Keratinocyte (primary cell): ENCODE results near the gene ZNF398. TPM values are rescaled to one million over a fixed set of nuclear protein-coding genes. Genes with fewer than 3 reads are reported as not detected.
A peak's percentile ranks its signal among the peaks of the same experiment; 100 is the strongest.
"Not testable (repeated sequence)": the region's sequence is repeated elsewhere in the genome, so short reads cannot be mapped to it uniquely, and the experiment has no call there.

Source experiments
- DNase-seq: peaks from one replicate; pipeline ENCODE4 v3.0.0-alpha.2; 2011; ENCODE audit warnings: low read depth, missing footprints, low spot score
- FAIRE-seq: peaks from 2 replicates; lab custom pipeline; 2011; peaks lifted over from hg19 to GRCh38; lab: Jason Lieb, UNC
- H2AFZ ChIP-seq: 2 replicates; pipeline ENCODE4 v1.6.0; 2012; ENCODE audit warnings: low read length, control low read depth, inconsistent platforms; ENCODE audit not compliant: control insufficient read depth
- H3K27ac ChIP-seq: 2 replicates; pipeline ENCODE4 v1.5.1; 2011; ENCODE audit warnings: low read length; ENCODE audit not compliant: control insufficient read depth, insufficient read depth
- H3K27me3 ChIP-seq: 3 replicates; pipeline ENCODE4 v1.6.0; 2011; ENCODE audit warnings: low read length; ENCODE audit not compliant: control insufficient read depth, insufficient read depth; ENCODE audit errors: extremely low read depth
- H3K36me3 ChIP-seq, 2 experiments: 2 replicates in 1 of 2; 3 replicates in 1 of 2; pipeline ENCODE4 v1.5.1; 2011; ENCODE audit warnings: low read length in 2 of 2, mild to moderate bottlenecking in 1 of 2; ENCODE audit not compliant: control insufficient read depth in 2 of 2, insufficient read depth in 2 of 2; ENCODE audit errors: extremely low read depth in 1 of 2
- H3K4me1 ChIP-seq: 3 replicates; pipeline ENCODE4 v1.5.1; 2011; ENCODE audit warnings: low read length; ENCODE audit not compliant: control insufficient read depth, insufficient read depth; ENCODE audit errors: extremely low read depth
- H3K4me2 ChIP-seq: 3 replicates; pipeline ENCODE4 v1.6.0; 2011; ENCODE audit warnings: low read depth, low read length; ENCODE audit not compliant: control insufficient read depth, insufficient read depth; ENCODE audit errors: extremely low read depth
- H3K4me3 ChIP-seq, 3 experiments: fragments of 200-600 bp in 1 of 3; sonication (generic) in 1 of 3; 2 replicates in 2 of 3; 3 replicates in 1 of 3; pipeline ENCODE4 v1.5.1; 2011 to 2016; ENCODE audit warnings: low read length in 3 of 3, mild to moderate bottlenecking in 3 of 3, control low read depth in 2 of 3, inconsistent platforms in 1 of 3, low read depth in 1 of 3, mixed read lengths in 1 of 3, mixed run types in 1 of 3, moderate library complexity in 1 of 3; ENCODE audit not compliant: control insufficient read depth in 2 of 3, insufficient read depth in 2 of 3; ENCODE audit errors: extremely low read depth in 1 of 3
- H3K79me2 ChIP-seq: 2 replicates; pipeline ENCODE4 v1.6.0; 2012; ENCODE audit warnings: low read length; ENCODE audit not compliant: control insufficient read depth, insufficient read depth
- H3K9ac ChIP-seq: 3 replicates; pipeline ENCODE4 v1.6.0; 2011; ENCODE audit warnings: low read length; ENCODE audit not compliant: control insufficient read depth, insufficient read depth; ENCODE audit errors: extremely low read depth
- H3K9me1 ChIP-seq: 3 replicates; pipeline ENCODE4 v1.6.0; 2011; ENCODE audit warnings: low read length; ENCODE audit not compliant: control insufficient read depth, insufficient read depth; ENCODE audit errors: extremely low read depth
- H3K9me3 ChIP-seq: 2 replicates; pipeline ENCODE4 v1.5.1; 2012; ENCODE audit warnings: low read depth, low read length; ENCODE audit not compliant: control insufficient read depth
- H4K20me1 ChIP-seq: 3 replicates; pipeline ENCODE4 v1.6.0; 2011; ENCODE audit warnings: low read length; ENCODE audit not compliant: control insufficient read depth, insufficient read depth; ENCODE audit errors: extremely low read depth
- EZH2 ChIP-seq: IDR thresholded peaks from one replicate; pipeline ENCODE4 v1.6.1; 2012; ENCODE audit warnings: inconsistent platforms, mild to moderate bottlenecking, low read length, moderate library complexity
- dilution Hi-C: fragments of 300-500 bp; cut with MboI; formaldehyde crosslinking; loops from one replicate; pipeline ENCODE4 v1.7.0; 2020; ENCODE audit warnings: low sequenced_read_pairs; ENCODE audit not compliant: extremely low pct_ligation_motif_present
- polyA plus RNA-seq, 5 experiments: library from polyadenylated mRNA; depleted of rRNA in 3 of 5; stranded (reverse) in 3 of 5; stranded (forward) in 1 of 5; unstranded in 1 of 5; fragments of >200 nt; gene quantifications; 1 replicate in 1 of 5; 2 replicates in 3 of 5; 3 replicates in 1 of 5; pipeline versions ENCODE4 v1.2.1 to v1.2.3, GENCODE V29; 2011 to 2012; ENCODE audit warnings: missing spikeins in 2 of 5, low read depth in 1 of 5, low replicate concordance in 1 of 5
- TF ChIP-seq, protein P1 (sequence below), 3 experiments: IDR thresholded peaks in 1 of 3; conservative IDR thresholded peaks in 1 of 3; optimal IDR thresholded peaks in 1 of 3; 2 replicates in 2 of 3; 3 replicates in 1 of 3; pipeline versions ENCODE3 to v1.5.1; 2011; ENCODE audit warnings: low read length in 3 of 3, mild to moderate bottlenecking in 3 of 3, moderate library complexity in 2 of 3, control low read depth in 1 of 3, inconsistent platforms in 1 of 3; ENCODE audit not compliant: insufficient read depth in 2 of 3; ENCODE audit errors: extremely low read depth in 1 of 3

Gene ZNF398
- polyA plus RNA-seq, 1 donor (not counting 4 experiments of a cell fraction or from before 2014, with no cell fraction given) = 7.4 TPM

DNA sequence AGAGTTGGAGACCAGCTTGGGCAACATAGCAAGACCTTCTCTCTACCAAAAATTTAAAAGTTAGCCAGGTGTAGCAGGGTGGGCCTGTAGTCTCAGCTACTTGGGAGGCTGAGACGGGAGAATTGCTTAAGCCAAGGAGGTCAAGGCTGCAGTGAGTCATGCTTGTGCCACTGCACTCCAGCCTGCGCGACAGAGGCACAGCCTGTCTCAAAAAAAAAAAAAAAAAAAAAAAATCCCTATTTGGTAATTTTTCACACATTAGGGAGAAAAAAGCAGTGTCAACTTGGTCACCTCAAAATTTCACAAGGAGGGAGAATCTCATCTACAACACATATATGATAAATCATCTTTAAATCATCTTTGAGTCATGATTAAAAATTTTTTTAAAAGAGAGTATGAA lies 6.4 kb upstream of the ZNF398 start:
- TF ChIP-seq EZH2 = no peak
- TF ChIP-seq, protein P1, sequence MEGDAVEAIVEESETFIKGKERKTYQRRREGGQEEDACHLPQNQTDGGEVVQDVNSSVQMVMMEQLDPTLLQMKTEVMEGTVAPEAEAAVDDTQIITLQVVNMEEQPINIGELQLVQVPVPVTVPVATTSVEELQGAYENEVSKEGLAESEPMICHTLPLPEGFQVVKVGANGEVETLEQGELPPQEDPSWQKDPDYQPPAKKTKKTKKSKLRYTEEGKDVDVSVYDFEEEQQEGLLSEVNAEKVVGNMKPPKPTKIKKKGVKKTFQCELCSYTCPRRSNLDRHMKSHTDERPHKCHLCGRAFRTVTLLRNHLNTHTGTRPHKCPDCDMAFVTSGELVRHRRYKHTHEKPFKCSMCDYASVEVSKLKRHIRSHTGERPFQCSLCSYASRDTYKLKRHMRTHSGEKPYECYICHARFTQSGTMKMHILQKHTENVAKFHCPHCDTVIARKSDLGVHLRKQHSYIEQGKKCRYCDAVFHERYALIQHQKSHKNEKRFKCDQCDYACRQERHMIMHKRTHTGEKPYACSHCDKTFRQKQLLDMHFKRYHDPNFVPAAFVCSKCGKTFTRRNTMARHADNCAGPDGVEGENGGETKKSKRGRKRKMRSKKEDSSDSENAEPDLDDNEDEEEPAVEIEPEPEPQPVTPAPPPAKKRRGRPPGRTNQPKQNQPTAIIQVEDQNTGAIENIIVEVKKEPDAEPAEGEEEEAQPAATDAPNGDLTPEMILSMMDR (optimal IDR thresholded peaks at IDR 0.05 in 1 of 3, IDR thresholded peaks at IDR 0.05 in 1 of 3, conservative IDR thresholded peaks at IDR 0.05 in 1 of 3; ENCODE audit: extremely low read depth in 1 of 3, insufficient read depth in 2 of 3, low read length in 3 of 3) = no peak
- no peak overlapping the region for H3K4me3 ChIP-seq
- H3K27ac ChIP-seq = no peak overlapping the region
- FAIRE-seq (no peak), DNase-seq (no peak)
- no peaks in the 10 kb centered on the region for H3K79me2 ChIP-seq
- no peak overlapping the region for H3K9ac ChIP-seq
- no peaks in the 10 kb centered on the region for H3K36me3 ChIP-seq
- dilution Hi-C loops = no loop called here
- H4K20me1 ChIP-seq = no peaks in the 10 kb centered on the region
- no peaks in the 10 kb centered on the region for H3K9me3 ChIP-seq
- no peaks in the 10 kb centered on the region for H3K9me1 ChIP-seq
- H3K4me2 ChIP-seq = no peak overlapping the region
- H2AFZ ChIP-seq = no peak overlapping the region
- peaks cover 14% of the 10 kb centered on the region for H3K4me1 ChIP-seq
- no peaks in the 10 kb centered on the region for H3K27me3 ChIP-seq

DNA sequence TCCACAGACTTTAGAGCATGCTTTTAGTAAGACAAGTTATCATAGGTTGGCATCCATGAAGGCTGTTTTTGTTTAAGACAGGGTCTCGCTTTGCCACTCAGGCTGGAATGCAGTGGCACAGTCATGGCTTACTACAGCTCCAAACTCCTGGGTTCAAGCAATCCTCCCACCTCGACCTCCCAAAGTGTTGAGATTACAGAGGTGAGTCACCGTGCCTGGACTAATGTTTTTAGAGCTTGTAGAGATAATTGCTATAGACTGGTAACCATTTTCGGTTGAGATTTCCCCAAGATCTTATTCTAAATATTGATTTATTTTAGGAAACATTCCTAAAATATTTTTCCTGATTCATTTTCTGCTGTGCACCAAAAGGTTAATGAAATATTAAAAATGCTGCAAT lies 5.4 kb upstream of the ZNF398 start:
- Histone ChIP-seq H3K36me3 (no peaks in the 10 kb centered on the region), H3K4me1 (peaks cover 19% of the 10 kb centered on the region), H3K79me2 (peaks cover 2% of the 10 kb centered on the region), H4K20me1 (no peaks in the 10 kb centered on the region), H3K4me3 (no peak overlapping the region), H2AFZ (no peak overlapping the region), H3K9me3 (no peaks in the 10 kb centered on the region), H3K27ac (no peak overlapping the region), H3K27me3 (no peaks in the 10 kb centered on the region), H3K4me2 (no peak overlapping the region), H3K9ac (no peak overlapping the region), H3K9me1 (no peaks in the 10 kb centered on the region)
- dilution Hi-C loops = no loop called here
- no peak for DNase-seq
- FAIRE-seq = no peak
- TF ChIP-seq EZH2 = no peak
- TF ChIP-seq, protein P1 (optimal IDR thresholded peaks at IDR 0.05 in 1 of 3, IDR thresholded peaks at IDR 0.05 in 1 of 3, conservative IDR thresholded peaks at IDR 0.05 in 1 of 3; ENCODE audit: extremely low read depth in 1 of 3, insufficient read depth in 2 of 3, low read length in 3 of 3) = no peak

DNA sequence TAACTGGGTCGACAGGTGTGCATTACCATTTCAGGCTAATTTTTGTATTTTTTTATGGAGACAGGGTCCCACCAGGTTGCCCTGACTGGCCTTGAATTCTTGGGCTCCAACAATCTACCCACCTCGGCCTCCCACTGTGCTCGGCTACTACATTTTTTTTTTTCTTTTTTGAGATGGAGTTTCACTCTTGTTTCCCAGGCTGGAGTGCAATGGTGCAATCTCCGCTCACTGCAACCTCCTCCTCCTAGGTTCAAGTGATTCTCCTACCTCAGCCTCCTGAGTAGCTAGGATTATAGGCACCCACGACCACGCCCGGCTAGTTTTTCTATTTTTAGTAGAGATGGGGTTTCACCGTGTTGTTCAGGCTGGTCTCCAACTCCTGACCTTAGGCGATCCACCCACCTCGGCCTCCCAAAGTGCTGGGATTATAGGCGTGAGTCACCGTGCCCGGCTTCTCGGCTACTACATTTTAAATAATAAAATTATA lies 2.8 kb upstream of the ZNF398 start:
- H2AFZ ChIP-seq = peak overlapping the region; percentile 55
- FAIRE-seq, H3K36me3 ChIP-seq, H3K9me1 ChIP-seq, H4K20me1 ChIP-seq, H3K27me3 ChIP-seq, H3K9me3 ChIP-seq, DNase-seq, dilution Hi-C loops: not testable (repeated sequence)
- H3K27ac ChIP-seq = peak overlapping the region; percentile 94
- H3K4me3 ChIP-seq = peak overlapping the region; percentile 2 to 76 (median 70)
- peak overlapping the region; percentile 87 for H3K4me2 ChIP-seq
- peak overlapping the region; percentile 73 for H3K9ac ChIP-seq
- peaks cover 21% of the 10 kb centered on the region for H3K4me1 ChIP-seq
- H3K79me2 ChIP-seq = peaks cover 25% of the 10 kb centered on the region
